CD4-positive, alpha-beta memory T cell (primary cell): ENCODE results near the gene SND1. TPM values are rescaled to one million over a fixed set of nuclear protein-coding genes. Genes with fewer than 3 reads are reported as not detected.

ENCODE experiments used
- CTCF ChIA-PET: fragments of 350-600 bp; sonication (Branson Sonifier 250); formaldehyde crosslinking; loops from one replicate; lab custom pipeline; 2021; ENCODE audit warnings: inconsistent platforms; ENCODE audit not compliant: partially characterized antibody; lab: Charles Lee
- POLR2A ChIA-PET: fragments of 350-600 bp; sonication (Branson Sonifier 250); formaldehyde crosslinking; loops from one replicate; lab custom pipeline; 2021; ENCODE audit not compliant: partially characterized antibody; lab: Charles Lee
- DNase-seq, 5 donors: peaks; one replicate each; pipeline versions ENCODE4 v3.0.0 to v3.0.0-alpha.2; 2020 to 2022; ENCODE audit warnings: mixed read lengths in 1 of 5
- H3K27ac ChIP-seq: one replicate; pipeline ENCODE4 v1.7.0; 2013; ENCODE audit warnings: low read depth, low read length
- H3K27me3 ChIP-seq: 2 replicates; pipeline ENCODE4 v1.7.0; 2013; ENCODE audit warnings: mild to moderate bottlenecking, low read length, moderate library complexity; ENCODE audit not compliant: insufficient read depth
- H3K36me3 ChIP-seq: 2 replicates; pipeline ENCODE4 v1.7.0; 2013; ENCODE audit warnings: mild to moderate bottlenecking, low read length, moderate library complexity; ENCODE audit not compliant: insufficient read depth
- H3K4me1 ChIP-seq: 2 replicates; pipeline ENCODE4 v1.7.0; 2013; ENCODE audit warnings: mild to moderate bottlenecking, low read length, moderate library complexity; ENCODE audit not compliant: insufficient read depth
- H3K4me3 ChIP-seq, 2 donors: one replicate each; pipeline ENCODE4 v1.7.0; 2013; ENCODE audit warnings: low read length in 2 of 2, mild to moderate bottlenecking in 1 of 2
- H3K9me3 ChIP-seq, 2 donors: one replicate each; pipeline ENCODE4 v1.7.0; 2013; ENCODE audit warnings: low read length in 2 of 2, control low read depth in 1 of 2; ENCODE audit not compliant: control insufficient read depth in 1 of 2
- H3K27ac Mint-ChIP-seq, 7 donors: one replicate each; pipeline ENCODE4 v1.8.0; 2020 to 2021; ENCODE audit warnings: mixed read lengths in 7 of 7, mild to moderate bottlenecking in 6 of 7, inconsistent platforms in 3 of 7, moderate library complexity in 3 of 7
- H3K27me3 Mint-ChIP-seq, 2 donors: one replicate each; pipeline ENCODE4 v1.8.0; 2020 to 2021; ENCODE audit warnings: mixed read lengths in 2 of 2
- H3K36me3 Mint-ChIP-seq, 2 donors: one replicate each; pipeline ENCODE4 v1.8.0; 2020 to 2021; ENCODE audit warnings: mixed read lengths in 2 of 2, inconsistent platforms in 1 of 2, mild to moderate bottlenecking in 1 of 2
- H3K4me1 Mint-ChIP-seq, 4 donors: one replicate each; pipeline ENCODE4 v1.8.0; 2020 to 2021; ENCODE audit warnings: mixed read lengths in 4 of 4, mild to moderate bottlenecking in 1 of 4
- H3K4me3 Mint-ChIP-seq, 8 donors: one replicate each; pipeline ENCODE4 v1.8.0; 2020 to 2021; ENCODE audit warnings: mixed read lengths in 8 of 8, mild to moderate bottlenecking in 7 of 8, moderate library complexity in 6 of 8, inconsistent platforms in 3 of 8
- H3K9me3 Mint-ChIP-seq, 8 donors: one replicate each; pipeline ENCODE4 v1.8.0; 2020 to 2021; ENCODE audit warnings: mixed read lengths in 8 of 8, mild to moderate bottlenecking in 5 of 8, inconsistent platforms in 3 of 8, moderate library complexity in 1 of 8
- intact Hi-C: fragments of 100-400 bp; cut with micrococcal nuclease; formaldehyde crosslinking; loops from one replicate; pipeline ENCODE4 v1.15.1; 2023
- polyA plus RNA-seq, 2 donors: library from polyadenylated mRNA; unstranded; fragments of 300-500 nt; fragmentation: Illumina TruSeq; gene quantifications; one replicate each; pipeline ENCODE4 v1.2.3, GENCODE V29; 2021
- total RNA-seq, 2 experiments: library from RNA; stranded (reverse); gene quantifications; one replicate each; pipeline ENCODE4 v1.2.3, GENCODE V29; 2021

The SND1 gene
- total and polyA plus RNA-seq, 4 experiments from 2014 or later: 119 to 223 (median 171) TPM

GRCh38 chr7:127665922-127666321 lies 13.9 kb downstream of the SND1 start:
- ChIA-PET CTCF (interaction anchor here (0.9 to 1.5 kb wide), 2 partner anchors 9 to 15 kb away, joined by 3 read pairs; no protein-coding TSS in a partner anchor), POLR2A (no interaction called here)
- Histone ChIP-seq H3K9me3 (no peaks in the 10 kb centered on the region), H3K4me1 (no peaks in the 10 kb centered on the region), H3K4me3 (no peak overlapping the region), H3K27ac (no peak overlapping the region), H3K36me3 (no peaks in the 10 kb centered on the region), H3K27me3 (no peaks in the 10 kb centered on the region)
- H3K27ac Mint-ChIP-seq: no peak overlapping the region
- H3K36me3 Mint-ChIP-seq: peaks cover 33 to 47% of the 10 kb centered on the region in 2 donors
- peaks cover 0 to 2% (median 0%) of the 10 kb centered on the region in 8 donors for H3K9me3 Mint-ChIP-seq
- intact Hi-C loops: no loop called here
- no peaks in the 10 kb centered on the region for H3K27me3 Mint-ChIP-seq
- no peak for DNase-seq
- H3K4me3 Mint-ChIP-seq: no peak overlapping the region
- peaks cover 40 to 81% (median 53%) of the 10 kb centered on the region in 4 donors for H3K4me1 Mint-ChIP-seq

GRCh38 chr7:127666602-127667001 lies 14.6 kb downstream of the SND1 start:
- Histone ChIP-seq H3K27me3 (no peaks in the 10 kb centered on the region), H3K9me3 (no peaks in the 10 kb centered on the region), H3K36me3 (no peaks in the 10 kb centered on the region), H3K4me3 (no peak overlapping the region), H3K4me1 (no peaks in the 10 kb centered on the region), H3K27ac (no peak overlapping the region)
- H3K36me3 Mint-ChIP-seq: peaks cover 33 to 44% of the 10 kb centered on the region in 2 donors
- peaks cover 0 to 2% (median 0%) of the 10 kb centered on the region in 8 donors for H3K9me3 Mint-ChIP-seq
- DNase-seq: no peak
- POLR2A ChIA-PET: no interaction called here
- no peaks in the 10 kb centered on the region for H3K27me3 Mint-ChIP-seq
- CTCF ChIA-PET: interaction anchor here (0.9 to 1.5 kb wide), 2 partner anchors 8 to 15 kb away, joined by 3 read pairs; no protein-coding TSS in a partner anchor
- peaks cover 37 to 80% (median 52%) of the 10 kb centered on the region in 4 donors for H3K4me1 Mint-ChIP-seq
- intact Hi-C loops: no loop called here
- H3K27ac Mint-ChIP-seq: no peak overlapping the region
- no peak overlapping the region for H3K4me3 Mint-ChIP-seq

- Mint-ChIP-seq H3K9me3 (peaks cover 0 to 2% (median 0%) of the 10 kb centered on the region in 8 donors), H3K4me3 (no peak overlapping the region), H3K27ac (peak overlapping the region in 3 of 7 donors; percentile 5 to 62 (median 31)), H3K36me3 (peaks cover 38 to 42% of the 10 kb centered on the region in 2 donors), H3K27me3 (no peaks in the 10 kb centered on the region), H3K4me1 (peaks cover 35 to 82% (median 52%) of the 10 kb centered on the region in 4 donors)
- no peaks in the 10 kb centered on the region for H3K4me1 ChIP-seq
- POLR2A ChIA-PET: no interaction called here
- no peak overlapping the region for H3K27ac ChIP-seq
- intact Hi-C loops: no loop called here
- no peaks in the 10 kb centered on the region for H3K36me3 ChIP-seq
- no peaks in the 10 kb centered on the region for H3K27me3 ChIP-seq
- H3K9me3 ChIP-seq: no peaks in the 10 kb centered on the region
- CTCF ChIA-PET: interaction anchor here (1.5 kb wide), 1 partner anchor 16 kb away, joined by 3 read pairs; no protein-coding TSS in a partner anchor
- no peak for DNase-seq
- no peak overlapping the region for H3K4me3 ChIP-seq
These were observed 15.2 kb downstream of the SND1 start for GRCh38 chr7:127667017-127667670.

- Histone ChIP-seq H3K4me3 (no peak overlapping the region), H3K9me3 (no peaks in the 10 kb centered on the region), H3K4me1 (no peaks in the 10 kb centered on the region), H3K27ac (no peak overlapping the region), H3K27me3 (no peaks in the 10 kb centered on the region), H3K36me3 (no peaks in the 10 kb centered on the region)
- Mint-ChIP-seq H3K9me3 (peaks cover 0 to 2% (median 0%) of the 10 kb centered on the region in 8 donors), H3K27me3 (no peaks in the 10 kb centered on the region), H3K27ac (peak overlapping the region in 2 of 7 donors; percentile 31 to 77), H3K4me1 (peaks cover 37 to 79% (median 51%) of the 10 kb centered on the region in 4 donors), H3K4me3 (no peak overlapping the region), H3K36me3 (peaks cover 38 to 42% of the 10 kb centered on the region in 2 donors)
- CTCF ChIA-PET: no interaction called here
- POLR2A ChIA-PET: no interaction called here
- no peak for DNase-seq
- intact Hi-C loops: no loop called here
These were observed 16.0 kb downstream of the SND1 start for GRCh38 chr7:127667759-127668530.

GRCh38 chr7:127671341-127671740 lies 19.3 kb downstream of the SND1 start:
- ChIA-PET POLR2A (no interaction called here), CTCF (no interaction called here)
- no peak for DNase-seq
- H3K9me3 ChIP-seq: no peaks in the 10 kb centered on the region
- H3K27ac Mint-ChIP-seq: no peak overlapping the region
- H3K27ac ChIP-seq: no peak overlapping the region
- no peaks in the 10 kb centered on the region for H3K36me3 ChIP-seq
- H3K4me3 Mint-ChIP-seq: no peak overlapping the region
- no peak overlapping the region for H3K4me3 ChIP-seq
- H3K4me1 ChIP-seq: no peaks in the 10 kb centered on the region
- peaks cover 29 to 67% (median 43%) of the 10 kb centered on the region in 4 donors for H3K4me1 Mint-ChIP-seq
- intact Hi-C loops: no loop called here
- no peaks in the 10 kb centered on the region for H3K27me3 ChIP-seq
- H3K36me3 Mint-ChIP-seq: peaks cover 40 to 49% of the 10 kb centered on the region in 2 donors
- H3K27me3 Mint-ChIP-seq: no peaks in the 10 kb centered on the region
- H3K9me3 Mint-ChIP-seq: peaks cover 0 to 2% (median 0%) of the 10 kb centered on the region in 8 donors

GRCh38 chr7:127673902-127674301 lies 21.9 kb downstream of the SND1 start:
- peaks cover 20 to 57% (median 32%) of the 10 kb centered on the region in 4 donors for H3K4me1 Mint-ChIP-seq
- H3K4me3 ChIP-seq: no peak overlapping the region
- CTCF ChIA-PET: no interaction called here
- H3K4me1 ChIP-seq: no peaks in the 10 kb centered on the region
- H3K27ac Mint-ChIP-seq: no peak overlapping the region
- H3K27ac ChIP-seq: no peak overlapping the region
- H3K27me3 ChIP-seq: no peaks in the 10 kb centered on the region
- intact Hi-C loops: no loop called here
- H3K36me3 ChIP-seq: no peaks in the 10 kb centered on the region
- peaks cover 56 to 63% of the 10 kb centered on the region in 2 donors for H3K36me3 Mint-ChIP-seq
- no peak for DNase-seq
- POLR2A ChIA-PET: no interaction called here
- no peaks in the 10 kb centered on the region for H3K27me3 Mint-ChIP-seq
- H3K9me3 Mint-ChIP-seq: peaks cover 0 to under 1% (median 0%) of the 10 kb centered on the region in 8 donors
- no peak overlapping the region for H3K4me3 Mint-ChIP-seq
- H3K9me3 ChIP-seq: no peaks in the 10 kb centered on the region

- peaks cover 56 to 65% of the 10 kb centered on the region in 2 donors for H3K36me3 Mint-ChIP-seq
- H3K4me3 Mint-ChIP-seq: no peak overlapping the region
These were observed 22.4 kb downstream of the SND1 start for GRCh38 chr7:127674361-127674760.

More at GRCh38 chr7:127674361-127674760, 22.4 kb downstream of the SND1 start:
- Histone ChIP-seq H3K27me3 (no peaks in the 10 kb centered on the region), H3K4me1 (no peaks in the 10 kb centered on the region), H3K4me3 (no peak overlapping the region), H3K9me3 (peaks cover 0 to under 1% of the 10 kb centered on the region in 2 donors), H3K27ac (no peak overlapping the region), H3K36me3 (no peaks in the 10 kb centered on the region)
- intact Hi-C loops: no loop called here
- Mint-ChIP-seq H3K9me3 (peaks cover 0 to 5% (median under 1%) of the 10 kb centered on the region in 8 donors), H3K4me1 (peaks cover 17 to 52% (median 29%) of the 10 kb centered on the region in 4 donors), H3K27ac (no peak overlapping the region), H3K27me3 (no peaks in the 10 kb centered on the region)
- no peak for DNase-seq
- ChIA-PET CTCF (interaction anchor here (0.7 kb wide), 1 partner anchor 8 kb away, joined by 3 read pairs; no protein-coding TSS in a partner anchor), POLR2A (no interaction called here)
